ENCODE measurements around the gene FSTL5.

DNA sequence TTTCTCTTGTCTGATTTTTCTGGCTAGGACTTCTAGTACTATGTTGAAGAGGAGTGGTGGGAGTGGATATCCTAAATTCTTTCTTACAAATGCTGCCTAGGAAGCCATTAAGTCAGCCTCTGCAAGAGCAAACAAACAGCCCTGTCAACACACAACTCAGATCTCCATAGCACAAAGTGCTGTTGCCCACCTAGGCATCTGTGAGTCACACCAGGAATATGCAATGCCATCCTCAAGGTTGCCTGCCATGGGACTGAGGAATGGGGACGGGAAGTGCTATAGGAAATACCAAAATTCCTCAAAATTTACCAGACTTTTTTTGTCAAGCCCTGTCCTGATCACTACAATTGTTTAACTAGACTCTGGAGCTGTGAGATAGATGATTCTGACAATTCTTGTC lies 466.9 kb downstream of the FSTL5 start:
- TF ChIP-seq, protein P1, sequence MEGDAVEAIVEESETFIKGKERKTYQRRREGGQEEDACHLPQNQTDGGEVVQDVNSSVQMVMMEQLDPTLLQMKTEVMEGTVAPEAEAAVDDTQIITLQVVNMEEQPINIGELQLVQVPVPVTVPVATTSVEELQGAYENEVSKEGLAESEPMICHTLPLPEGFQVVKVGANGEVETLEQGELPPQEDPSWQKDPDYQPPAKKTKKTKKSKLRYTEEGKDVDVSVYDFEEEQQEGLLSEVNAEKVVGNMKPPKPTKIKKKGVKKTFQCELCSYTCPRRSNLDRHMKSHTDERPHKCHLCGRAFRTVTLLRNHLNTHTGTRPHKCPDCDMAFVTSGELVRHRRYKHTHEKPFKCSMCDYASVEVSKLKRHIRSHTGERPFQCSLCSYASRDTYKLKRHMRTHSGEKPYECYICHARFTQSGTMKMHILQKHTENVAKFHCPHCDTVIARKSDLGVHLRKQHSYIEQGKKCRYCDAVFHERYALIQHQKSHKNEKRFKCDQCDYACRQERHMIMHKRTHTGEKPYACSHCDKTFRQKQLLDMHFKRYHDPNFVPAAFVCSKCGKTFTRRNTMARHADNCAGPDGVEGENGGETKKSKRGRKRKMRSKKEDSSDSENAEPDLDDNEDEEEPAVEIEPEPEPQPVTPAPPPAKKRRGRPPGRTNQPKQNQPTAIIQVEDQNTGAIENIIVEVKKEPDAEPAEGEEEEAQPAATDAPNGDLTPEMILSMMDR (IDR thresholded peaks at IDR 0.05) = no peak
- TF ChIP-seq ZFX (IDR thresholded peaks at IDR 0.05; ENCODE audit: borderline replicate concordance) = no peak
